ENCODE results near the gene BAIAP2L2.

- TF ChIP-seq CTCF (conservative IDR thresholded peaks at IDR 0.05; ENCODE audit: low read depth in 2 of 2) (no peak), CREB1 (CRISPR knock-in tag; IDR thresholded peaks at IDR 0.05; ENCODE audit: low read depth) (no peak), POLR2AphosphoS5 (IDR thresholded peaks at IDR 0.05; ENCODE audit: low read depth) (no peak)
Measured at GRCh38 chr22:38148245-38148644, 37.8 kb upstream of the BAIAP2L2 start.
